ENCODE measurements around the gene GPR37L1.
"Not testable (repeated sequence)": the region's sequence is repeated elsewhere in the genome, so short reads cannot be mapped to it uniquely, and the experiment has no call there.

The GPR37L1 gene

GRCh38 chr1:202107801-202108731, 14.7 kb upstream of the GPR37L1 start:
- Histone ChIP-seq H3K9me3 (ENCODE audit: control insufficient read depth in 5 of 5, low read length in 5 of 5) (no peaks in the 10 kb centered on the region), H3K9ac (ENCODE audit: low read length in 5 of 5) (no peak overlapping the region), H3K36me3 (ENCODE audit: control insufficient read depth in 5 of 5, insufficient read depth in 5 of 5, low read length in 5 of 5) (no peaks in the 10 kb centered on the region), H3K4me3 (ENCODE audit: low read depth in 1 of 5, low read length in 5 of 5) (no peak overlapping the region), H3K27ac (ENCODE audit: low read depth, low read length) (no peak overlapping the region), H3K4me1 (ENCODE audit: control insufficient read depth in 5 of 5, insufficient read depth in 5 of 5, low read length in 5 of 5) (peaks cover 0 to 4% (median 3%) of the 10 kb centered on the region in 5 donors), H3K27me3 (ENCODE audit: control insufficient read depth in 5 of 5, insufficient read depth in 4 of 5, low read length in 5 of 5) (peaks cover 0 to 3% (median 0%) of the 10 kb centered on the region in 5 donors)

GRCh38 chr1:202110977-202111376, 11.7 kb upstream of the GPR37L1 start:
- no peak overlapping the region for H3K4me3 ChIP-seq (ENCODE audit: low read depth in 1 of 5, low read length in 5 of 5)
- no peak overlapping the region for H3K9ac ChIP-seq (ENCODE audit: low read length in 5 of 5)
- no peaks in the 10 kb centered on the region for H3K9me3 ChIP-seq (ENCODE audit: control insufficient read depth in 5 of 5, low read length in 5 of 5)
- peaks cover 0 to 4% (median 3%) of the 10 kb centered on the region in 5 donors for H3K4me1 ChIP-seq (ENCODE audit: control insufficient read depth in 5 of 5, insufficient read depth in 5 of 5, low read length in 5 of 5)
- no peak overlapping the region for H3K27ac ChIP-seq (ENCODE audit: low read depth, low read length)
- H3K36me3 ChIP-seq (ENCODE audit: control insufficient read depth in 5 of 5, insufficient read depth in 5 of 5, low read length in 5 of 5) = no peaks in the 10 kb centered on the region
- peaks cover 0 to 1% (median 0%) of the 10 kb centered on the region in 5 donors for H3K27me3 ChIP-seq (ENCODE audit: control insufficient read depth in 5 of 5, insufficient read depth in 4 of 5, low read length in 5 of 5)

- not testable (repeated sequence) for H3K27ac ChIP-seq (ENCODE audit: low read depth, low read length); H3K9me3 ChIP-seq (ENCODE audit: control insufficient read depth in 5 of 5, low read length in 5 of 5); H3K9ac ChIP-seq (ENCODE audit: low read length in 5 of 5); H3K27me3 ChIP-seq (ENCODE audit: control insufficient read depth in 5 of 5, insufficient read depth in 4 of 5, low read length in 5 of 5); H3K4me3 ChIP-seq (ENCODE audit: low read depth in 1 of 5, low read length in 5 of 5); H3K36me3 ChIP-seq (ENCODE audit: control insufficient read depth in 5 of 5, insufficient read depth in 5 of 5, low read length in 5 of 5); H3K4me1 ChIP-seq (ENCODE audit: control insufficient read depth in 5 of 5, insufficient read depth in 5 of 5, low read length in 5 of 5)
These were observed 11.1 kb upstream of the GPR37L1 start for GRCh38 chr1:202111589-202111988.

- Histone ChIP-seq H3K9me3 (ENCODE audit: control insufficient read depth in 5 of 5, low read length in 5 of 5) (no peaks in the 10 kb centered on the region), H3K4me1 (ENCODE audit: control insufficient read depth in 5 of 5, insufficient read depth in 5 of 5, low read length in 5 of 5) (peaks cover 0 to 4% (median 3%) of the 10 kb centered on the region in 5 donors), H3K4me3 (ENCODE audit: low read depth in 1 of 5, low read length in 5 of 5) (no peak overlapping the region), H3K27ac (ENCODE audit: low read depth, low read length) (no peak overlapping the region), H3K36me3 (ENCODE audit: control insufficient read depth in 5 of 5, insufficient read depth in 5 of 5, low read length in 5 of 5) (no peaks in the 10 kb centered on the region), H3K27me3 (ENCODE audit: control insufficient read depth in 5 of 5, insufficient read depth in 4 of 5, low read length in 5 of 5) (no peaks in the 10 kb centered on the region), H3K9ac (ENCODE audit: low read length in 5 of 5) (no peak overlapping the region)
These were observed 9.6 kb upstream of the GPR37L1 start for GRCh38 chr1:202112859-202113689.

GRCh38 chr1:202113690-202114300, 8.9 kb upstream of the GPR37L1 start:
- no peaks in the 10 kb centered on the region for H3K36me3 ChIP-seq (ENCODE audit: control insufficient read depth in 5 of 5, insufficient read depth in 5 of 5, low read length in 5 of 5)
- no peaks in the 10 kb centered on the region for H3K27me3 ChIP-seq (ENCODE audit: control insufficient read depth in 5 of 5, insufficient read depth in 4 of 5, low read length in 5 of 5)
- H3K4me3 ChIP-seq (ENCODE audit: low read depth in 1 of 5, low read length in 5 of 5) = no peak overlapping the region
- H3K9me3 ChIP-seq (ENCODE audit: control insufficient read depth in 5 of 5, low read length in 5 of 5) = no peaks in the 10 kb centered on the region
- H3K9ac ChIP-seq (ENCODE audit: low read length in 5 of 5) = no peak overlapping the region
- peaks cover 0 to 4% (median 3%) of the 10 kb centered on the region in 5 donors for H3K4me1 ChIP-seq (ENCODE audit: control insufficient read depth in 5 of 5, insufficient read depth in 5 of 5, low read length in 5 of 5)
- no peak overlapping the region for H3K27ac ChIP-seq (ENCODE audit: low read depth, low read length)

GRCh38 chr1:202116287-202116686, 6.4 kb upstream of the GPR37L1 start:
- Histone ChIP-seq H3K9me3 (ENCODE audit: control insufficient read depth in 5 of 5, low read length in 5 of 5) (no peaks in the 10 kb centered on the region), H3K27ac (ENCODE audit: low read depth, low read length) (no peak overlapping the region)

GRCh38 chr1:202117898-202118371, 4.8 kb upstream of the GPR37L1 start:
- Histone ChIP-seq H3K4me3 (ENCODE audit: low read depth in 1 of 5, low read length in 5 of 5) (no peak overlapping the region), H3K9me3 (ENCODE audit: control insufficient read depth in 5 of 5, low read length in 5 of 5) (no peaks in the 10 kb centered on the region), H3K9ac (ENCODE audit: low read length in 5 of 5) (no peak overlapping the region), H3K36me3 (ENCODE audit: control insufficient read depth in 5 of 5, insufficient read depth in 5 of 5, low read length in 5 of 5) (no peaks in the 10 kb centered on the region), H3K27ac (ENCODE audit: low read depth, low read length) (no peak overlapping the region), H3K4me1 (ENCODE audit: control insufficient read depth in 5 of 5, insufficient read depth in 5 of 5, low read length in 5 of 5) (peaks cover 0 to 2% (median under 1%) of the 10 kb centered on the region in 5 donors), H3K27me3 (ENCODE audit: control insufficient read depth in 5 of 5, insufficient read depth in 4 of 5, low read length in 5 of 5) (peaks cover 0 to 2% (median 0%) of the 10 kb centered on the region in 5 donors)

More at GRCh38 chr1:202116287-202116686, 6.4 kb upstream of the GPR37L1 start:
- Histone ChIP-seq H3K4me1 (ENCODE audit: control insufficient read depth in 5 of 5, insufficient read depth in 5 of 5, low read length in 5 of 5) (peaks cover 0 to 4% (median 3%) of the 10 kb centered on the region in 5 donors), H3K27me3 (ENCODE audit: control insufficient read depth in 5 of 5, insufficient read depth in 4 of 5, low read length in 5 of 5) (no peaks in the 10 kb centered on the region), H3K4me3 (ENCODE audit: low read depth in 1 of 5, low read length in 5 of 5) (no peak overlapping the region), H3K36me3 (ENCODE audit: control insufficient read depth in 5 of 5, insufficient read depth in 5 of 5, low read length in 5 of 5) (no peaks in the 10 kb centered on the region), H3K9ac (ENCODE audit: low read length in 5 of 5) (no peak overlapping the region)

GRCh38 chr1:202121006-202121405, 1.7 kb upstream of the GPR37L1 start:
- H3K4me3 ChIP-seq (ENCODE audit: low read depth in 1 of 5, low read length in 5 of 5) = no peak overlapping the region
- no peaks in the 10 kb centered on the region for H3K36me3 ChIP-seq (ENCODE audit: control insufficient read depth in 5 of 5, insufficient read depth in 5 of 5, low read length in 5 of 5)

GRCh38 chr1:202123336-202123813, 658 bp downstream of the GPR37L1 start:
- H3K27me3 ChIP-seq (ENCODE audit: control insufficient read depth in 5 of 5, insufficient read depth in 4 of 5, low read length in 5 of 5) = peaks cover 0 to 6% (median 0%) of the 10 kb centered on the region in 5 donors
- H3K4me3 ChIP-seq (ENCODE audit: low read depth in 1 of 5, low read length in 5 of 5) = no peak overlapping the region
- H3K36me3 ChIP-seq (ENCODE audit: control insufficient read depth in 5 of 5, insufficient read depth in 5 of 5, low read length in 5 of 5) = no peaks in the 10 kb centered on the region
- H3K27ac ChIP-seq (ENCODE audit: low read depth, low read length) = no peak overlapping the region
- no peak overlapping the region for H3K9ac ChIP-seq (ENCODE audit: low read length in 5 of 5)
- no peaks in the 10 kb centered on the region for H3K9me3 ChIP-seq (ENCODE audit: control insufficient read depth in 5 of 5, low read length in 5 of 5)
- peaks cover 0 to 4% (median 0%) of the 10 kb centered on the region in 5 donors for H3K4me1 ChIP-seq (ENCODE audit: control insufficient read depth in 5 of 5, insufficient read depth in 5 of 5, low read length in 5 of 5)

More at GRCh38 chr1:202121006-202121405, 1.7 kb upstream of the GPR37L1 start:
- peaks cover 0 to 3% (median 0%) of the 10 kb centered on the region in 5 donors for H3K27me3 ChIP-seq (ENCODE audit: control insufficient read depth in 5 of 5, insufficient read depth in 4 of 5, low read length in 5 of 5)
- no peak overlapping the region for H3K9ac ChIP-seq (ENCODE audit: low read length in 5 of 5)
- no peak overlapping the region for H3K27ac ChIP-seq (ENCODE audit: low read depth, low read length)
- no peaks in the 10 kb centered on the region for H3K9me3 ChIP-seq (ENCODE audit: control insufficient read depth in 5 of 5, low read length in 5 of 5)
- H3K4me1 ChIP-seq (ENCODE audit: control insufficient read depth in 5 of 5, insufficient read depth in 5 of 5, low read length in 5 of 5) = no peaks in the 10 kb centered on the region

Data from subcutaneous abdominal adipose tissue (tissue), 5 donors.